Islet precursor cell (in vitro differentiated cells): Measurements from ENCODE around the gene HCFC1R1.

Experiments used
- DNase-seq: peaks from one replicate; pipeline ENCODE4 v3.0.0-alpha.2; 2018

Gene HCFC1R1

GRCh38 chr16:2973605-2974318, 50.0 kb downstream of the HCFC1R1 start:
- no peak for DNase-seq

- DNase-seq, result no peak
Observed at GRCh38 chr16:2973093-2973492, 50.6 kb downstream of the HCFC1R1 start.
